ENCODE measurements around the gene COL4A2. TPM values are rescaled to one million over a fixed set of nuclear protein-coding genes. Genes with fewer than 3 reads are reported as not detected.

The COL4A2 gene
- total RNA-seq, 4 donors from 2014 or later = 655 to 1,231 (median 912) TPM

DNA sequence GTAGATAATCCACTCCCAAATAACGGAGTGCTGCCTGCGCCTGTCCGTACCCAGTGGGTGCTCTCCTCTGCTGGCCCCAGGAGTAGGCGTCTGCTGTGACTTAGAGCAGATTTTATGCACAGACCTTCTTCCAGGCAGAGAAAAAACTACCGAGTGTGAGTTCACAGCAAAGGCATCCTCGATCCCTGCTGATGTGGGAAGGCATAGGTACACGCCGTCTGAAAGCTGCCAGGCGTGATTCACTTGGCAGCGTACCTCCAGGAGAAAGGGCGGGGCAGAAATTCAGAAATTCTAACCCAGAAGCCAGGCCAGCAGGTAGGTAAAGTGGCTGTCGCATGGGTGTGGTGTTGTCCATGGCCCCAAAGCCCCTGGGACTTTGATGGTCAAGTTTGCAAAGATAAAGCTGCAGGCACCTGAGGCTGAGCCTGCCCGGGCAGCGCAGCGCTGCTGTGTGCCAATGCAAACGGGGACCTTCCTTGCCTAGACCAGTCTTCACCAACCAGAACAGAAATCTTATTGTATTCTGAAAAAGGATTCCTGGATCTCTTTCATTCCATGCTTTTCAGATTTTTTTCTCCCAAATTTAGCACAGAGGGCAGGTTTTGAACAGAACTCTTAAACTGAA, 36.3 kb downstream of the COL4A2 start:
- TF ChIP-seq CTCF (IDR thresholded peaks at IDR 0.05; ENCODE audit: low read depth) = no peak

DNA sequence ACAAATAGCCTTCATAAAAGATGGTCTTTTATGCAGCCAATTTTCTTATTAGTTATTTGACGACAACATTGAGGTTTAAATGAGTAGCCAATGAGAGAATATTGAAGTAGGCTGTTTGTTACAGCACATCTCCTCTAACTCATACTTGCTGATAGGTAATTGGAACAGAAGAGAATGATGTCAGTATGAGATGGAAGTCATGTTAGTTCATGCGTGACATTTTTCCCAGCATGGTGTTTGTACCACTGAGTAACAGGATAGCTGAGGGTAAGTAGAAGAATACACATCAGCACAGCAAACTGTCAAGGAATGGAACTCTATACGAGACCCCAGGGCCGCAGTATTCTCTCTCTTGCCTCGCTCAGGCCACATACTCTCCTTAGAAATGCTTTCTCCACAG, 37.2 kb downstream of the COL4A2 start:
- no peak for TF ChIP-seq CTCF (IDR thresholded peaks at IDR 0.05; ENCODE audit: low read depth)

DNA sequence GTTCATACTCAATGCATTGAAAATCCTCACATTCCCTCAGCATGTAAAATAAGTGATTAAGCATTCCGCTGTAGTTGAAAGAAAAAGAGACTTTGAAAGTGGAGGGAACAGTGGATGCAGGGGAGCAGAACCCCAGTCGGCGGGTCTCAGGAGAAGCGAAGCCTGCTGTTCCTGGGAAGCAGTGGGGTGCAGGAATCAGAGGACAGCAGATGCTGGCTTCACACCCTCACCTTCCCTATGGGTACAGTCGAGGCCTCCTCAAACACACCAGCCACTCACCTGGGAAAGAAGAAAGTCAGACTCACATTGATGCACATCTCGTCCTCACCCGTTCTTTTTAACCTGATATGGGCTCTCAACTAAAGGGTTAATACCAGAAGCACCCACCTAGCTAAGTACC, 38.2 kb downstream of the COL4A2 start:
- no peak for TF ChIP-seq CTCF (IDR thresholded peaks at IDR 0.05; ENCODE audit: low read depth)

GRCh38 chr13:110345701-110346100, 38.6 kb downstream of the COL4A2 start:
- TF ChIP-seq CTCF (IDR thresholded peaks at IDR 0.05; ENCODE audit: low read depth) = no peak

DNA sequence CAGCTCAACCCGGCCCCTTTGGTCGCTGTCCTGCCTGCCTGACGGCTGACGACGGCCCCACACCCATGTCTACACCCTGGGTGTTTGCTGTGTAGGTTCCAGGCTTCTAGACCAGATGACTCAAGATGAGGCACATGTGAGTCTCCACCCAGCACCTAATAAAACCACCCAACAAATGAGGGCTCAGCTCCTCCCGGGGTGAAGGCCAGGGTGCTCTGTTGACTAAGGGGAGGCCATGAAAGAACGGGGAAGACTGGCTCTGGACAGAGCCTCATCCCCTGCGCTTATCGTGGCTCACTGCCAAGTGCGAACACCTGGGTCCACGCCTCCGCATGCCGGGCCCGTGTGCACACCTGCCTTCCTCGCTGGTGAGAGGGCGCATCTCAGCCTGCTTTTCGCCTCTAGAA, 39.6 kb downstream of the COL4A2 start:
- TF ChIP-seq CTCF (IDR thresholded peaks at IDR 0.05; ENCODE audit: low read depth) = no peak

DNA sequence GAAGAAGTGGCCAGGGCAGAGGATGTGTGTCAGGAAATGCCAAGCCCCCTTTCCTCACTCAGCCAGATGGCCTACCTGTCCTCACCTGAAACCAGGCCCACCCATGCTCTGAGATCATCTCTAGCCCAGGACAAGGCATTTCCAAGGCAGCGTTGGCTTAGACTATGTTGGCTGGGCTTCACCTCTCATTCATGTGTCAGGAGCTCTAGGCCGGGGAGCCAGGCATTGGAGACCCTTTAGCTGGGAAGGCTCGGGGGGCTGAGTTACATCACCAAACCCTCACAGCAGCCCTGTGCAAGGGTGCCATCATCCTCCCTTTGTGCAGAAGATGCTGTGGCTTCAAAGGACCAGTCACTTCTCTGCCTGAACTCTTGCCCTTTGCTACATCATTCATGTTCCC, 40.0 kb downstream of the COL4A2 start:
- TF ChIP-seq CTCF (IDR thresholded peaks at IDR 0.05; ENCODE audit: low read depth) = no peak

DNA sequence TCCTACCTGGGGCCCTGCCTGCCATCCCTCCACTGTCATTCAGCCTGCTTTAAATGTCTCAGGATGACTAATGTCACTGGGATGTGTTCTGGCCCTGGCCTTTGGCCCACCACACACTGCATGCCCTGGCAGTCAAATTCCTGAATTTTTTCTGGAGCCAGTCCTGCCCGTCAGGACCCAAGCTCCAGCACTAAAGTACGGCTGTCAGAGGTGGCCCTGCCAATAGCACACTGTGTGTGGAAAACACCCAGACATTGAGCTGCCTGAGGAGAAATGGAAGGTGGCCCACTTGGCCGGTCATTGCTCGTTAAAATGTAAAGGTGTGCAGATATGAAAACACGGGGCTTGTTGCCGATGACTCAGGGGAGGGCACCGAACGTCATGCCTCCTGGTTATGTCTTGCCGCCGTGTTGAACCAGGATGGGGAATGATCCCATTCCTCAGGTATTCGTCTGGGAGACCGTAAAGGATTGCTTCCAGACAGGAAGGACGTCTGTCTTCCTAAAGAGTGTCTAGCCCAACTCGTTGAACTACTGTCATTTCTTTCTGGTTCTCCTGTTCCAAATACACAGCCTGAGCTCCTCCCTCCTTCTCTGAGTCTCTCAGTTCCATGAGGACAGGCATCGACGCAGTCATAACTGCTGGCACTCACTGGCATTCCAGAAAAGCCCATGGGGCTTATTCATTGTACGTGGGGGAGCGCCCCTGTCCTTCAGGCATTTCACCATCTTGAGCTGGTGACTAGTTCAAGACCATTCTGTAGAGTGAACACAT, 40.6 kb downstream of the COL4A2 start:
- TF ChIP-seq CTCF (IDR thresholded peaks at IDR 0.05; ENCODE audit: low read depth) = no peak
